ENCODE measurements around the gene IFRD1. TPM values are rescaled to one million over a fixed set of nuclear protein-coding genes. Genes with fewer than 3 reads are reported as not detected.

The IFRD1 gene
- polyA plus RNA-seq, 1 donor (not counting 4 experiments of a cell fraction or from before 2014, with no cell fraction given): 38.3 TPM

GRCh38 chr7:112517487-112517886, 67.2 kb downstream of the IFRD1 start:
- H3K27ac ChIP-seq (ENCODE audit: control insufficient read depth, insufficient read depth, low read length): no peak overlapping the region
- FAIRE-seq: no peak
- H3K36me3 ChIP-seq (ENCODE audit: control insufficient read depth in 2 of 2, extremely low read depth in 1 of 2, insufficient read depth in 2 of 2, low read length in 2 of 2): no peaks in the 10 kb centered on the region
- TF ChIP-seq EZH2 (IDR thresholded peaks at IDR 0.05; ENCODE audit: low read length) (no peak), CTCF (optimal IDR thresholded peaks at IDR 0.05 in 1 of 3, IDR thresholded peaks at IDR 0.05 in 1 of 3, conservative IDR thresholded peaks at IDR 0.05 in 1 of 3; ENCODE audit: extremely low read depth in 1 of 3, insufficient read depth in 2 of 3, low read length in 3 of 3) (no peak)
- no peaks in the 10 kb centered on the region for H3K27me3 ChIP-seq (ENCODE audit: control insufficient read depth, extremely low read depth, insufficient read depth, low read length)
- H4K20me1 ChIP-seq (ENCODE audit: control insufficient read depth, extremely low read depth, insufficient read depth, low read length): no peaks in the 10 kb centered on the region
- H3K4me1 ChIP-seq (ENCODE audit: control insufficient read depth, extremely low read depth, insufficient read depth, low read length): no peaks in the 10 kb centered on the region
- dilution Hi-C loops (cut with MboI; ENCODE audit: extremely low pct_ligation_motif_present, low sequenced_read_pairs): no loop called here
- no peak overlapping the region for H3K9ac ChIP-seq (ENCODE audit: control insufficient read depth, extremely low read depth, insufficient read depth, low read length)
- no peak for DNase-seq (ENCODE audit: low read depth, low spot score)
- H3K9me1 ChIP-seq (ENCODE audit: control insufficient read depth, extremely low read depth, insufficient read depth, low read length): no peaks in the 10 kb centered on the region
- no peak overlapping the region for H3K4me3 ChIP-seq (ENCODE audit: control insufficient read depth in 2 of 3, extremely low read depth in 1 of 3, insufficient read depth in 2 of 3, low read depth in 1 of 3, low read length in 3 of 3)
- no peaks in the 10 kb centered on the region for H3K9me3 ChIP-seq (ENCODE audit: control insufficient read depth, low read depth, low read length)
- H3K79me2 ChIP-seq (ENCODE audit: control insufficient read depth, insufficient read depth, low read length): no peaks in the 10 kb centered on the region
- no peak overlapping the region for H3K4me2 ChIP-seq (ENCODE audit: control insufficient read depth, extremely low read depth, insufficient read depth, low read depth, low read length)
- H2AFZ ChIP-seq (ENCODE audit: control insufficient read depth, low read length): no peak overlapping the region

GRCh38 chr7:112520787-112521186, 70.5 kb downstream of the IFRD1 start:
- Histone ChIP-seq H3K9me3 (ENCODE audit: control insufficient read depth, low read depth, low read length) (no peaks in the 10 kb centered on the region), H3K36me3 (ENCODE audit: control insufficient read depth in 2 of 2, extremely low read depth in 1 of 2, insufficient read depth in 2 of 2, low read length in 2 of 2) (no peaks in the 10 kb centered on the region), H3K9me1 (ENCODE audit: control insufficient read depth, extremely low read depth, insufficient read depth, low read length) (no peaks in the 10 kb centered on the region), H3K4me3 (ENCODE audit: control insufficient read depth in 2 of 3, extremely low read depth in 1 of 3, insufficient read depth in 2 of 3, low read depth in 1 of 3, low read length in 3 of 3) (no peak overlapping the region), H3K9ac (ENCODE audit: control insufficient read depth, extremely low read depth, insufficient read depth, low read length) (no peak overlapping the region), H3K4me1 (ENCODE audit: control insufficient read depth, extremely low read depth, insufficient read depth, low read length) (no peaks in the 10 kb centered on the region), H3K27me3 (ENCODE audit: control insufficient read depth, extremely low read depth, insufficient read depth, low read length) (peaks cover 11% of the 10 kb centered on the region), H4K20me1 (ENCODE audit: control insufficient read depth, extremely low read depth, insufficient read depth, low read length) (no peaks in the 10 kb centered on the region), H3K4me2 (ENCODE audit: control insufficient read depth, extremely low read depth, insufficient read depth, low read depth, low read length) (no peak overlapping the region), H3K79me2 (ENCODE audit: control insufficient read depth, insufficient read depth, low read length) (no peaks in the 10 kb centered on the region), H2AFZ (ENCODE audit: control insufficient read depth, low read length) (no peak overlapping the region), H3K27ac (ENCODE audit: control insufficient read depth, insufficient read depth, low read length) (no peak overlapping the region)
- dilution Hi-C loops (cut with MboI; ENCODE audit: extremely low pct_ligation_motif_present, low sequenced_read_pairs): no loop called here
- FAIRE-seq (no peak), DNase-seq (ENCODE audit: low read depth, low spot score) (no peak)
- no peak for TF ChIP-seq EZH2 (IDR thresholded peaks at IDR 0.05; ENCODE audit: low read length)
- no peak for TF ChIP-seq CTCF (optimal IDR thresholded peaks at IDR 0.05 in 1 of 3, IDR thresholded peaks at IDR 0.05 in 1 of 3, conservative IDR thresholded peaks at IDR 0.05 in 1 of 3; ENCODE audit: extremely low read depth in 1 of 3, insufficient read depth in 2 of 3, low read length in 3 of 3)
